Measurements from ENCODE around the gene FAM149A.

- TF ChIP-seq POLR2A (IDR thresholded peaks at IDR 0.05): no peak
- TF ChIP-seq, protein P1, sequence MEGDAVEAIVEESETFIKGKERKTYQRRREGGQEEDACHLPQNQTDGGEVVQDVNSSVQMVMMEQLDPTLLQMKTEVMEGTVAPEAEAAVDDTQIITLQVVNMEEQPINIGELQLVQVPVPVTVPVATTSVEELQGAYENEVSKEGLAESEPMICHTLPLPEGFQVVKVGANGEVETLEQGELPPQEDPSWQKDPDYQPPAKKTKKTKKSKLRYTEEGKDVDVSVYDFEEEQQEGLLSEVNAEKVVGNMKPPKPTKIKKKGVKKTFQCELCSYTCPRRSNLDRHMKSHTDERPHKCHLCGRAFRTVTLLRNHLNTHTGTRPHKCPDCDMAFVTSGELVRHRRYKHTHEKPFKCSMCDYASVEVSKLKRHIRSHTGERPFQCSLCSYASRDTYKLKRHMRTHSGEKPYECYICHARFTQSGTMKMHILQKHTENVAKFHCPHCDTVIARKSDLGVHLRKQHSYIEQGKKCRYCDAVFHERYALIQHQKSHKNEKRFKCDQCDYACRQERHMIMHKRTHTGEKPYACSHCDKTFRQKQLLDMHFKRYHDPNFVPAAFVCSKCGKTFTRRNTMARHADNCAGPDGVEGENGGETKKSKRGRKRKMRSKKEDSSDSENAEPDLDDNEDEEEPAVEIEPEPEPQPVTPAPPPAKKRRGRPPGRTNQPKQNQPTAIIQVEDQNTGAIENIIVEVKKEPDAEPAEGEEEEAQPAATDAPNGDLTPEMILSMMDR (IDR thresholded peaks at IDR 0.05 in 4 of 5, conservative IDR thresholded peaks at IDR 0.05 in 1 of 5): no peak
These were observed 98.9 kb downstream of the FAM149A start for GRCh38 chr4:186203406-186203805.
